HL-60 (cell line): ENCODE results near the gene MAD1L1.

Experiments used
- DNase-seq, 2 experiments: peaks; one replicate each; pipeline ENCODE4 v3.0.0-alpha.2; 2010 to 2020; ENCODE audit warnings: low read depth in 1 of 2, low spot score in 1 of 2
- H3K27ac ChIP-seq: fragments of 250-450 bp; sonication (Bioruptor Pico); replicated peaks from 2 replicates; pipeline ENCODE4 v1.5.1; 2020; ENCODE audit warnings: mild to moderate bottlenecking, moderate library complexity
- H3K27me3 ChIP-seq: fragments of 250-450 bp; sonication (Bioruptor Pico); 2 replicates; pipeline ENCODE4 v1.5.1; 2021; ENCODE audit warnings: mild to moderate bottlenecking, moderate library complexity; ENCODE audit not compliant: insufficient read depth, poor library complexity, severe bottlenecking
- H3K4me3 ChIP-seq: replicated peaks from 2 replicates; pipeline ENCODE4 v1.5.1; 2011; ENCODE audit warnings: mild to moderate bottlenecking, control low read depth, low read length; ENCODE audit not compliant: insufficient read depth
- CTCF ChIP-seq: IDR thresholded peaks from one replicate; pipeline ENCODE4 v1.5.1; 2011; ENCODE audit warnings: low read length, control low read depth, inconsistent platforms; ENCODE audit not compliant: insufficient read depth
- GABPA ChIP-seq: IDR thresholded peaks from 2 replicates; pipeline ENCODE4 v1.6.1; 2012; ENCODE audit warnings: low read depth
- POLR2AphosphoS5 ChIP-seq: IDR thresholded peaks from 2 replicates; pipeline ENCODE4 v1.6.1; 2012; ENCODE audit warnings: low read depth
- REST ChIP-seq: IDR thresholded peaks from 2 replicates; pipeline ENCODE4 v1.6.1; 2012; ENCODE audit warnings: low read depth; ENCODE audit not compliant: insufficient replicate concordance
- SPI1 ChIP-seq: IDR thresholded peaks from 2 replicates; pipeline ENCODE4 v1.6.1; 2012; ENCODE audit warnings: low read depth, mild to moderate bottlenecking, borderline replicate concordance

Gene MAD1L1

GRCh38 chr7:2175514-2175913 is 57.2 kb downstream of the MAD1L1 start:
- no peak overlapping the region for H3K27ac ChIP-seq
- no peaks in the 10 kb centered on the region for H3K27me3 ChIP-seq
- no peak overlapping the region for H3K4me3 ChIP-seq
- no peak for TF ChIP-seq POLR2AphosphoS5
- no peak for TF ChIP-seq CTCF
- TF ChIP-seq GABPA: no peak
- TF ChIP-seq SPI1: no peak
- no peak for TF ChIP-seq REST
- no peak for DNase-seq

GRCh38 chr7:2175091-2175490 is 57.7 kb downstream of the MAD1L1 start:
- TF ChIP-seq GABPA: no peak
- TF ChIP-seq SPI1: no peak
- TF ChIP-seq POLR2AphosphoS5: no peak
- TF ChIP-seq REST: no peak
- DNase-seq: no peak
- Histone ChIP-seq H3K4me3 (no peak overlapping the region), H3K27ac (no peak overlapping the region), H3K27me3 (no peaks in the 10 kb centered on the region)

GRCh38 chr7:2173189-2173827 is 59.4 kb downstream of the MAD1L1 start:
- no peak for TF ChIP-seq CTCF
- DNase-seq: no peak
- no peak overlapping the region for H3K4me3 ChIP-seq
- H3K27ac ChIP-seq: no peak overlapping the region
- H3K27me3 ChIP-seq: no peaks in the 10 kb centered on the region

GRCh38 chr7:2172311-2173188 is 60.2 kb downstream of the MAD1L1 start:
- Histone ChIP-seq H3K27ac (no peak overlapping the region), H3K27me3 (no peaks in the 10 kb centered on the region), H3K4me3 (no peak overlapping the region)
- no peak for DNase-seq
- TF ChIP-seq POLR2AphosphoS5: no peak
- no peak for TF ChIP-seq SPI1
- no peak for TF ChIP-seq GABPA
- no peak for TF ChIP-seq REST
- no peak for TF ChIP-seq CTCF
